Measurements from ENCODE around the gene GHRH.

Gene GHRH

GRCh38 chr20:37240337-37241067 is 21.1 kb downstream of the GHRH start:
- in situ Hi-C loops (cut with MboI; ENCODE audit: low sequenced_read_pairs): no loop called here

DNA sequence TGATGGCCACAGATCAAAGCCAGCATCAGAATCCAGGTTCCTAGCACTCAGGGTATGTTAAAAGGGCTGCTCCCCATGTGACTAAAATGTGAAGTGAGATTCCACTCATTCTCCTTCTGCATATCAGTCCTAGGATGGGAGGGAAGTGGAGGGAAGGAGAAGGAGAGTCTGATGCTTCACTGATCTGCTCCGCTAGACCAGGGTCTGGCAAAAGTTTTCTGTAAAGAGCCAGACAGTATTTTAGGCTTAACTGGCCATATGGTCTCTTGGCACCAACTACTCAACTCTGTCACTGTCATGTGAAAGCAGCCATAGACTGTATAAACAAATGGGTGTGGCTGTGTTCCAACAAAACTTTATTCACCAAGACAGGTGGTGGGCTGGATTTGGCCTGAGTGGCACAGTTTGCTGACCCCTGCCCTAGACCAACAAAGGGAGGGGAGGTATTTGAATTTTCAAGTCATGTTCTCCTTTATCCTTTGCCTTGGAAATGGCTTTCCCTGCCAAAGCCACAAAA is 22.6 kb downstream of the GHRH start:
- in situ Hi-C loops (cut with MboI; ENCODE audit: low sequenced_read_pairs): no loop called here

DNA sequence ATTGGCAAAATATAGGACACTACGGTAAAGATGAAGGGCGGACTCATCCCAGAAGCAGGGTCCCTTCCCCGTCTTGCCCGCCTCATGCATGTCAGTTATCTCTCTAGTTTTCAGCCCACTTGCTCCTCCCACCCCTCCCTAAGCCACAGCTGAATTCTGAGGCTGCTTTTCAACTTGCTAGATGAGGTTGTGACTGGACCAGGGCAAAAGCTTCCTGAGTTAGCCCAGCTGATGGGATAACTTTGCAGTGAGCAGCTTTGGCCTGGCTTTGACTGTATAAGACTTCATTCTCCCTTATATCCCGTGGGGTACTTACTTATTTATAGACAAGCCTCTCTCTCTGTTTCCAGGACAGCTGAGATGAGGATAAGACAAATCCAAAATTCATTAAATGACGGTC is 23.2 kb downstream of the GHRH start:
- in situ Hi-C loops (cut with MboI; ENCODE audit: low sequenced_read_pairs): no loop called here

GRCh38 chr20:37237656-37238055 is 24.0 kb downstream of the GHRH start:
- in situ Hi-C loops (cut with MboI; ENCODE audit: low sequenced_read_pairs): no loop called here

- in situ Hi-C loops (cut with MboI; ENCODE audit: low sequenced_read_pairs): no loop called here
These were observed 25.2 kb downstream of the GHRH start for GRCh38 chr20:37236462-37236861.

DNA sequence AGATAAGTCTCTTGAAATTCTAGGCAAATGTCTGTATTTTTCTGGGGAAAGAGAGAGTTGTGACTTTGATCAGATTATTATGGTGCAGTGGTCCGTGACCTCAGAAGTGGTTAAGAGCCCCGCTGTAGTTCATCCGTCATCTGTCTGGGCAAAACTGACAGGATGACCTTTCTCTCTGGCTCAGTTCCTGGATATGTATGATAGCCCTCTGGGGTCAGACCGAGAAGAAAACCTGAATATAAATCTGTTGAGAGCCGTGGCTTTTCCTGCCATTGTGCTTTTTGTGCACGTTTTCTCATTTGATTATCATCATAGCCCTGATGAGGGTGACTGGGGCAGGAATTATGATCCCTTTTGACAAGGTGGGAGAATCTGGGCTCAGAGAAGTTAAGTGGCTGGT is 26.5 kb downstream of the GHRH start:
- in situ Hi-C loops (cut with MboI; ENCODE audit: low sequenced_read_pairs): no loop called here

DNA sequence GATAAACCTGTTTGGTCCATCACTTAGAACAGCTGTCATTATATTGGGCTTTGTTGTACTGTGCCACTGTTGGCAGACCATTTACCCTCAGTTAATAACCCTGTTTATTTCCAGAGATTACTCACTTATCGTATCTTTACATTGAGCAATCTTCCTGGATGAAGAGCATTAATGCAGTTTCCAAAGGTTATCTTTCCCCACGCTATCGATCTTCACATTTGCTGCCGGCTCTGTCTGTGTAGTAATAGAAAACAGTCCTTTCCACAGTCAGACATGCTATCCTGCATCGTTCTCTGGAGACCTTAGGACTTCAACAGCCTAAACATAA is 27.4 kb downstream of the GHRH start:
- in situ Hi-C loops (cut with MboI; ENCODE audit: low sequenced_read_pairs): no loop called here

DNA sequence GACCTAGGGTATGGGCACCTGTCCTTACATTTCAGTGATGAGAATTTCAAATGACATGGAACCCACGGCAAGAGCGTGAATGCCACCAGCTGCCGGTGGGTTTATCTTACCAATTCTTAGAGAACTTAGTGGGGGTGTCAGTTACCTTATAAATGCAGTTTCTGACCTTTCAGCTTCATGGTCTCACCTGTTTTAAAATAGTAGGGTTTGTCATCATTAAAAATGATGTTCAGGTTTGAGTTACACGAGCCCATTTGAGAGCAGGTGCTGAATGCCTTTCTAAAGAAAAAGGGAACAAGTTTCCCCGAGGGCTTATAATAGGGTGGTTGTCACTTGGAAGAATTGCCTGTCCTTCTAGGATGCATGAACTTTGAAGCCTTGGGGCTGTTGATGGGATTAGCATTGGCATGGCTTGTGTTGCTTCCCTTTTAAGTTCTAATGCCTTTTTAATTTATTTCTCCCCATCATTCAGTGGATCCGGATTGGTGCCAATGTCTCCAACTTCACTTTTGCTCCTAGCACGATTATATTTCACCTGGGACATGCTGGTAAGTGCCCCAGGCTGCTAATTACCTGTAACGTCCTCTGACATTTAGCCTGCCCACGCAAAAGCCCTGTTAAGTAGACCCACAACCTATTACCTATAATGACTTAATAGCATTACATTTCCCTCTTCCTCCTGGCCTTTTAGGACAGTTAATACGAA is 27.9 kb downstream of the GHRH start:
- in situ Hi-C loops (cut with MboI; ENCODE audit: low sequenced_read_pairs): no loop called here

DNA sequence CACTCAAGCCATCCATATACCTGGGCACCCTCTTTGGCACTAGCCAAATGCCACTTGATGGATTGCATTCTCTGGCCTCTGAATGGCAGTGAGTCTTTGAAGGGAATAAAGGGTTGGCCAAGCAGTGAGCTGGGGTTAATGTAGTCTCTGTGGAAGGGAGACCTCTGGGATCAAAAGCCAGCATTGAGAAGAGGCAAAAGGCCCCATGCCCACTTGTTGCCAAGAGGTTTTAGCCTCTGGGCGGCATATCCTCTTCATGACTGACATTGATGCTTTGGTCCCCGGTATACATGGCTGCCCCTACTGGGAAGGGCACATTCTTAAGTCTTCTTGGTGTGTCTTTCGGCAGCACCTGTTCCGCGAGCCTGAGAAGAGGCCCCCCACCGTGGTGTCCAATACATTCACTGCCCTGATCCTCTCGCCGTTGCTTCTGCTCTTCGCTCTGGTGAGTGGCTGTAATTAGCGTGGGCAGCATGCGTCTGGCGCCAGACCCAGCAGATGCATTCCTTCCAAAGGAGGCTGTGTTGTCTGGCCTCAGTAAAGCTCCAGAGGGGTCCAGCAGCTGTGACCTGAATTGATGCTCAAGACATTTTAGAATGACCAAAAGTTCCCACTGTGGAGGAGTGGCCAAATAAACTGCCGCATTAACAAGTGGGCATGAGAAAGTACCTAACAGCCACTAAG is 29.5 kb downstream of the GHRH start:
- in situ Hi-C loops (cut with MboI; ENCODE audit: low sequenced_read_pairs): no loop called here

GRCh38 chr20:37230200-37230599 is 31.4 kb downstream of the GHRH start:
- in situ Hi-C loops (cut with MboI; ENCODE audit: low sequenced_read_pairs): no loop called here

DNA sequence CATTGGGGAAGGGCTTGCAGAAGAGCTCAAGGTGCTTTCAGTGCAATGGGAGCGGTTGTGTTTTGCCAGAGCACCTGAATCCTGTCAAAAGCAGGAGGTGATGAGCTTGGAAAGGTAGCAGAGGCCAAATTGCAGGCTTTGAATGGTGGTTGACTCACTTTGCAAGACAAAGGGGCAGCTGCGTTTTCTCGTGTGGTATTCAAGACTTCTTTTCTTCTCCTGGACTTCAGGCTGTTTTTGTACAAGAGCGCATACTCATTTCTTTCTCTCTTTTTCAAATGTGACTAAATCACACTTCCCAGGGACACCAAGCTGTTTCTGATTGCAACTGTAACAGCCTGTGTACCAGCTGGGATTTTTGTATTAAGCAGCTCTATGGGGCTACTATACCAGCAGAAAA is 32.3 kb downstream of the GHRH start:
- in situ Hi-C loops (cut with MboI; ENCODE audit: low sequenced_read_pairs): no loop called here

DNA sequence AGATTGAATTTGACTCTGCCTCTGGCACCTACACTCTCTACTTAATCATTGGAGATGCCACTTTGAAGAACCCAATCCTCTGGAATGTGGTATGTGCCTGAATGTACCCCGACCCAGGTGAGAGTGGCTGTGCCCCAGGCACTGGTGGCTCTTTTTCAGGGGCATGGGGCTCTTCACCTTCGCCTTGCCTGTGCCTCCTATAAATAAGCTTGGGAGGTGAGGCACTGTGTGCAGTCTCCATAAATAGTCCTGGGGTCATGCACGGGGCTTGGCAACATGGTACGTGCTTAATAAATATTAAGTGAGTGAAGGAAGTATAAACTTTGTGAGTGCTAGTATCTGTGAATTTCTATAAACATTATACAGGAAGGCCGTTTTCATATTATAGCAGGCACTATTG is 33.0 kb downstream of the GHRH start:
- in situ Hi-C loops (cut with MboI; ENCODE audit: low sequenced_read_pairs): no loop called here

GRCh38 chr20:37228082-37228481 is 33.5 kb downstream of the GHRH start:
- in situ Hi-C loops (cut with MboI; ENCODE audit: low sequenced_read_pairs): no loop called here

- in situ Hi-C loops (cut with MboI; ENCODE audit: low sequenced_read_pairs): no loop called here
These were observed 34.7 kb downstream of the GHRH start for GRCh38 chr20:37226889-37227288.

DNA sequence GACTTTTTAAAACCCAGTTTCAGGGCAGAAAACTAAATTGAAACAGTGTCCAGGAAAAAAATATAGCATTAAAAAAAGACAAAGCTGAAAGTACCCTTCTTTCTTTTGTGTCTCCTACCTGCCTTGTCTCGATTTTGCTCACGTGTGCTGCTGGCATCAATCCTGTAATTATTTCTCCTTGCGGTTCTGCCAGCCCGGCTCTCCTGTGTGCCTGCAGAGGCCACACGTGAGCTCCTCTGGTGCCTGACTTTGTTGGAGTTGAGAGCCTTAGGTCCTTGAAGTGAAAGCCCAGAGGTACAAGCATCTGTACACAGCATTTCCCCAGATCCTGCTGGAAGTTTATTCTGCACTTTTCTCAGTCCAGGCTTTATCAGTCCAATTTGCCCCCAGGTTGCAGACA is 36.5 kb downstream of the GHRH start:
- in situ Hi-C loops (cut with MboI; ENCODE audit: low sequenced_read_pairs): no loop called here

- in situ Hi-C loops (cut with MboI; ENCODE audit: low sequenced_read_pairs): no loop called here
These were observed 38.6 kb downstream of the GHRH start for GRCh38 chr20:37223053-37223452.

GRCh38 chr20:37222086-37222485 is 39.5 kb downstream of the GHRH start:
- in situ Hi-C loops (cut with MboI; ENCODE audit: low sequenced_read_pairs): no loop called here

GRCh38 chr20:37220731-37221130 is 40.9 kb downstream of the GHRH start:
- in situ Hi-C loops (cut with MboI; ENCODE audit: low sequenced_read_pairs): no loop called here

- in situ Hi-C loops (cut with MboI; ENCODE audit: low sequenced_read_pairs): no loop called here
These were observed 41.6 kb downstream of the GHRH start for GRCh38 chr20:37219751-37220668.

- in situ Hi-C loops (cut with MboI; ENCODE audit: low sequenced_read_pairs): no loop called here
These were observed 42.6 kb downstream of the GHRH start for GRCh38 chr20:37218976-37219375.

- in situ Hi-C loops (cut with MboI; ENCODE audit: low sequenced_read_pairs): no loop called here
These were observed 43.2 kb downstream of the GHRH start for GRCh38 chr20:37218441-37218840.

All from HL-60/S4 (cell line).